HG03439 (cell line): Measurements from ENCODE around the gene ARID1B.

Source experiments
- ATAC-seq: cut with Tn5 transposase; IDR thresholded peaks from one replicate; pipeline ENCODE4 v1.9.1; 2021; ENCODE audit warnings: mild to moderate bottlenecking, moderate library complexity; ENCODE audit not compliant: unreplicated experiment

Gene ARID1B

DNA sequence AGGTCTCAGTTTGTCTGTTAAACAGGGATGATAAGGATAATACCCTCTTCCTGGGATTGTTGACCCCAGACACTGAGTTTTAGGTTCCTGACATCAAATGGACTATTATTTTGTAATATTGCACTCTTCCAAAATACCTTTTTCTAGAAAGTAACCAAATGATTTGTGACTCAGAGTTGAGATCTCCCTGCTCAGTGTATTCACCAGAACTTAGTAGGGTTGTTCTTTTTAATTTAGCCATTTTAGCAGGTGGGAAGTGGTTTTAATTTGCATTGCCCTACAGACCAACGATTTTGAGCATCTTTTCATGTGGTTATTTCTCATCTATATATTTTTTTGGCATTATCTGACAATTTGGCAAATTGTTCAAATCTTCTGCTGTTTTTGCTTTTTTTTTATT lies 471.1 kb downstream of the ARID1B start:
- ATAC-seq = no peak

GRCh38 chr6:157249826-157250225 lies 472.6 kb downstream of the ARID1B start:
- no peak for ATAC-seq

- no peak for ATAC-seq
Observed at GRCh38 chr6:157251586-157252247, 474.5 kb downstream of the ARID1B start.

- ATAC-seq = no peak
Observed at GRCh38 chr6:157253017-157253416, 475.8 kb downstream of the ARID1B start.

DNA sequence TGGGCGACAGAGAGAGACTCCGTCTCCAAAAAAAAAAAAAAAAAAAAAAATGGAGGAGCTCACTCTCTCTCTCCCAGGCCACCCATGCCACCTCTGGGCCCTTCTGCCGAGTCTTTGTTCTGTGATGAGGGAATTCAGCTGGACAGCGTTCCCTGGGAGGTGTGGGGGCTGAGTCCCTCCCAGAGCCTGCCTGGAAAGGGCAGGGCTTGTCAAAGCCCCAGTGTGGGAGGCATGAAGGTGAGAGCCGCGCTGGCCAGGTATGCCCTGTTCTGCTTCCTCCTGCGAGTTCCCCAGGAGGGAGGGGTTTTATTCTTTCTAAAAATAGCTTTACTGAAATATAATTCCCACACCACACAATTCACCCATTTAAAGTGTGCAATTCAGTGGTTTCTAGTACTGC lies 476.5 kb downstream of the ARID1B start:
- ATAC-seq = no peak

DNA sequence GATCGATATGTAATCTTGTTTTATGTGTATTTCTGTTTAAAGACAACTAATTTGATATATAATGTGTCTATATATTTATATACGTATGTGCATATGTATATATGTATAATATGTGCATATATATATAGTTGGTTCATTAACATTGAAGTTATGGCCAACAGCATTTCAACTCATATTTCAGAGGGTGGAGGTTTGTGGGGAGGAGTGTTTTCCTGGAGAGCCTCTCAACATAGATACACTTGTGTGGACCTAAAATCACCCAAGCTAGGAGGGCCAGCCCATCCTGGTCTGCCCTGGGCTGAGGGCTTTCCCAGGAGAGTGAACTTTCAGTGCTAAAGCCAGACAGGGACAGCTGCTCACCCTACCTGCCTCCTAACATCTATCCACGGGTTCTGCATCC lies 477.4 kb downstream of the ARID1B start:
- no peak for ATAC-seq

- no peak for ATAC-seq
Observed at GRCh38 chr6:157255079-157255478, 477.9 kb downstream of the ARID1B start.

GRCh38 chr6:157258878-157259277 lies 481.7 kb downstream of the ARID1B start:
- no peak for ATAC-seq

DNA sequence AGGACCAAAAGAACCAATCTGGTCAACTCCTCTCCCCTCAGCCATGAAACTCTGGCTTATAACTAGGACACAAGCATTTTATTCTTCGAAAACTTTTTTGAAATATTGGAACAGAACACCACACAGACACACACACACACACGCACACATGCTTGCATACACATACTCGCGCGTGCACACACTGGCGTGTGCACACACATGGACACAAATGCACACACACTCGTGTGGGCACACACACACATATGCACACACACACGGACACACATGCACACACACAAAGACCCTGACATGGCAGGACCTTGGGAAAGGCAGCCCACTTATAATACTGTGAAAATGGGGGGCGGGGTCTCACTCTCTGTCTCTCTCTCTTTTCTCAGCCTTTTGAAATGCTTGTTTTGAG lies 482.3 kb downstream of the ARID1B start:
- no peak for ATAC-seq
